Tongue (tissue), 2 donors: Measurements from ENCODE around the gene VDAC1. TPM values are rescaled to one million over a fixed set of nuclear protein-coding genes. Genes with fewer than 3 reads are reported as not detected.
"Not testable (repeated sequence)": the region's sequence is repeated elsewhere in the genome, so short reads cannot be mapped to it uniquely, and the experiment has no call there.

Experiments
- DNase-seq: peaks from one replicate; pipeline ENCODE4 v3.0.0-alpha.2; 2015
- total RNA-seq: library from RNA; depleted of rRNA; stranded (reverse); fragments of >200 nt; gene quantifications from one replicate; pipeline ENCODE4 v1.2.3, GENCODE V29; 2014

VDAC1 gene
- total RNA-seq, 1 donor from 2014 or later: 252 TPM

DNA sequence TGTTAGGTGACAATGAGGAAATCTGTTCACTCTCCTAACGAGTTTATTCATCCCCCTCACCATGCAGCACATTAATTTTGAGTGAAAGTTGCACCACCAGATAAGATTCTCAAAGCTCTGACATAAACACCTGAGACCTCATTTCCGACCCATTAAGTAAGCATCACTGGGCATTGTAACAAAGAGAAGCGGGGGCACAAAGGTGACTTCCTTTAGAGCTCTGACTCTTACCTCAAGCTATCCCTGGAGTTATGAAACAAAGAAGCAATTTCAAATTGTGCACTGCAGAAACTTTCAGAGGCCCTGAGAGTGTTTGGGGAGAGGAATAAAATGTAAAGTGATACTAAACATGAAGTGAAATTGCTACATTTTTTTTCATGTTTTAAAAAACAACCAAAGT, 65.8 kb downstream of the VDAC1 start:
- no peak for DNase-seq

DNA sequence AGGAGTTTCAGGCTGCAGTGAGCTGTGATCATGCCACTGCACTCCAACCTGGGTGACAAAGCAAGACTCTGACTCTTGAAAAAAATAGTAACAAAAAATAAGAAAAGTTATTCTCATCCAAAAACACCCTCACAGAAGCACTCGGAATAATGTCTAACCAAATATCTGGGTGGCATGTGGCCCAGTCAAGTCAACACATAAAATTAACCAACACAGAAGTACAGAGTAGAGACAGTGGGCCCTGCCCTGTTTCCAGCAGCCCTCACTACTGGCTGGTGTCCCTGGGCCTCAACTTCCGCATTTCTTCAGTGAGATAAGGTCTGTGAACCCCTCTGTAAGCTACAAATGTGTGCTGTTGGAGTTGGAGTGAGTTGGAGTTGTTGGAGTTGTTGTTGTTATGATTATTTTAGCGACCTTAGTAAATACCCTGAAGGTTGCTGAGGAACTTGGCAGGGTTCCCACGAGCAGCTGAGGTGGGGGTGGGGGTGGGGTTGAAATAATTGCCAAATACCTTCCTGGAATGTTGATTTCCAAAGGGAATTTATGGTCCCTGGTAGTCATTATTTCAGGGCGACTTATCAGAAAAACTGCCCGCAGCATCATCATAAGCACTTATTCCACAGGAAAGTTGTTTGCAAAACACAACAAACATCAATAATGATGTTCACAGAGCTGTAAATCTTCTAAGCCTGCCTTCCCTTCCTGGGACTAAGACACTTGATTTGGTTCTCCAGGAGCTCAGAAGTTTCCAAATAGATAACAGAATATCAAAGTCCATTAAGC, 66.5 kb downstream of the VDAC1 start:
- no peak for DNase-seq

DNA sequence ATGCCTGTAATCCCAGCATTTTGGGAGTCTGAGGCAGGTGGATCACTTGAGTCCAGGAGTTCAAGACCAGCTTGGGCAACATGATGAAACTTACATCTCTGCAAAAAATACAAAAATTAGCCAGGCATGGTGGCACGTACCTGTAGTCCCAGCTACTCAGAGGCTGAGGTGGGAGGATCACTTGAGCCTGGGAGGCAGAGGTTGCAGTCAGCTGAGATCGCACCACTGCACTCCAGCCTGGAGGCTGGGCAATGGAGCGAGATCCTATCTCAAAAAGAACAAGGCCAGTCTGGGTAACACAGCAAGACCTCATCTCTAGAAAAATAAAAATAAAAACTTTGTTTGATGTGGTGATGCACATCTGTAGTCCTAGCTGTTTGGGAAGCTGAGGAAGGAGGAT, 67.1 kb downstream of the VDAC1 start:
- DNase-seq: not testable (repeated sequence)

DNA sequence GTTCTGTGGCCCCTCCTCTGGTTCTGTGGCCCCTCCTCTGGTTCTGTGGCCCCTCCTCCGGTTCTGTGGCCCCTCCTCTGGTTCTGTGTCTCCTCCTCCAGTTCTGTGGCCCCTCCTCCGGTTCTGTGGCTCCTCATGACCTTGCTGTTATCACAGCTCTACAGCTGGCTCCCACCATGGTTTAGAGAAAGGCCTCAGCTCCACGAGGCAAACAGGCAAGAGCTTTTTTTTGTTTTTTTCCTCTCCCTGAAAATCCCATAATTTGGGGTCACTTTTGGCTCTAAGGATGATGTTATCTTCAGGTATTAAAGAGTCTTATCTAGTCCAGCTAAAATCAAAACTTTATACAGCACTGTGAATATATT, 68.1 kb downstream of the VDAC1 start:
- no peak for DNase-seq

DNA sequence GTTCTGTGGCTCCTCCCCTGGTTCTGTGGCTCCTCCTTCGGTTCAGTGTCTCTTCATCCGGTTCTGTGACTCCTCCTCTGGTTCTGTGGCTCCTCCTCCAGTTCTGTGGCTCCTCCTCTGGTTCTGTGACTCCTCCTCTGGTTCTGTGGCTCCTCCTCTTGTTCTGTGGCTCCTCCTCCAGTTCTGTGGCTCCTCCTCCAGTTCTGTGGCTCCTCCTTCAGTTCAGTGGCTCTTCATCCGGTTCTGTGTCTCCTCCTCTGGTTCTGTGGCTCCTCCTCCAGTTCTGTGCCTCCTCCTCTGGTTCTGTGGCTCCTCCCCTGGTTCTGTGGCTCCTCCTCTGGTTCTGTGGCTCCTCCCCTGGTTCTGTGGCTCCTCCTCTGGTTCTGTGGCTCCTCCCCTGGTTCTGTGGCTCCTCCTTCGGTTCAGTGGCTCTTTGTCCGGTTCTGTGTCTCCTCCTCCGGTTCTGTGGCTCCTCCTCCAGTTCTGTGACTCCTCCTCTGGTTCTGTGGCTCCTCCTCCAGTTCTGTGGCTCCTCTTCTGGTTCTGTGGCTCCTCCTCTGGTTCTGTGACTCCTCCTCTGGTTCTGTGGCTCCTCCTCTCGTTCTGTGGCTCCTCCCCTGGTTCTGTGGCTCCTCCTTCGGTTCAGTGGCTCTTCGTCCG, 68.7 kb downstream of the VDAC1 start:
- not testable (repeated sequence) for DNase-seq

DNA sequence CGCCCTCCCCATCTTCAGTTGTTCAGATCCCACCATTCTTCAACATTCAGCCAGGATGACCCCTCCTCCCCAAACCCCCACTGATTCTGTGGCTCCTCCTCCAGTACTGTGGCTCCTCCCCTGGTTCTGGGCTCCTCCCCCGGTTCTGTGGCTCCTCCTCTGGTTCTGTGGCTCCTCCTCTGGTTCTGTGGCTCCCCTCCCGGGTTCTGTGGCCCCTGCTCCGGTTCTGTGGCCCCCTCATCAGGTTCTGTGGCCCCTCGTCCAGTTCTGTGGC, 69.2 kb downstream of the VDAC1 start:
- no peak for DNase-seq

DNA sequence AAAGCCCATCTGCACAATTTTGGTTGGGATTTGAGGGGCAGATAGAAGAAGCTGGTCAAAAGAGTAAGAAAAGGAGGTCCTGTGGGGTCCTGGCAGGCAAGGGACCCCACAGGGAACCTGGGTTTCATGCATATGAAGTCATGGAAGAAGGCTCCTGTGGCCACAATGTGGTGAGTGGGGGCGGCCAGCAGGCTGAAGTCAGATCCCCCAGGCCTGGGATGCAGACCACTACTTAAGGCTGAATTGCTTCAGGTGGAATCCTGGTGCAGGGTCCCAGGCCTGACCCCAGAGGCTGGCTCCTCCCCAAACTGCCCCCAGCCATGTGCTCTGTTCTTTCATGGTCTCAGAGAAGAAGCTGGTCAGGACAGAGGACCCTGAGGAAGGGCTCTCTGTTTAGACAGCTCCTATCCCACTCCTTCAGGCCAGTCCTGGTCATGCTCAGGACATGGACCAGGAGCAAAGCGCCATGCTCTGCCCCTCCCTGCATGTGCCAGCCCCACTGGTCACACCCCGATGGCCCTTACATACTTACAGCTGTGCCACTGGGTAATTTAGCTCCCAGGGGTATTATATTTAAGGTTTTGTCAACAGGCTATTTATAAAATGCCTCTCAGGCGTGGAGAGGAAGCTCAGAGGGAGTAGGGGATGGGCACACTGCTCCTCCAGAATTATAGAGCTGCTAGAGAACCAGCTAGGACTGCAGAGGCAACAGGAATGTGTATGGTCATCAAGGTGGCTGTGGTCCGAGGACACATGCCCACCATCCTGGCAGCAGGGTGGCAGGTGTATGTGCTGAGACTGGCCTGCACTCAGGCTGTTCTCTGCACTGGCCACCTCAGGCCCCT, 69.7 kb downstream of the VDAC1 start:
- peak; percentile 35 for DNase-seq

DNA sequence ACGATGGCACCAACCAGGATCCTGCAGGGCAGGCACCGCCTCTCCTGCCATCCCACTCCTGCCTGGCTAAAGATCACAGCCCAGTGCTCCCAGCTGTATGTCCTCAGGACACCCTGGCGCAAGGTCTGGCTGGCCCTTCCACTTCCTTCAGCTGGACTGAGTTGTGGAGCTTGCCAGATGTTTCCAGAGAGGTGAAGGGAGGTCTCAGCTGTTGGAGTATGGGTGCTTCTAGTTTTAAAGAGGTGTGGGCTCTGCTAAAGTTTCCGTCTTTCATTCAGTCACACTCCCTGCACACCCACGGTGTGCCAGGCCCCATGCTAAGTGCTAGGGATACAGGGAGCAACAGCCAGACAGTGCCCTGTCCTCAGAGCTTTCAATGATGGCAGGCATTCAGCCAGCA, 70.5 kb downstream of the VDAC1 start:
- DNase-seq: no peak

DNA sequence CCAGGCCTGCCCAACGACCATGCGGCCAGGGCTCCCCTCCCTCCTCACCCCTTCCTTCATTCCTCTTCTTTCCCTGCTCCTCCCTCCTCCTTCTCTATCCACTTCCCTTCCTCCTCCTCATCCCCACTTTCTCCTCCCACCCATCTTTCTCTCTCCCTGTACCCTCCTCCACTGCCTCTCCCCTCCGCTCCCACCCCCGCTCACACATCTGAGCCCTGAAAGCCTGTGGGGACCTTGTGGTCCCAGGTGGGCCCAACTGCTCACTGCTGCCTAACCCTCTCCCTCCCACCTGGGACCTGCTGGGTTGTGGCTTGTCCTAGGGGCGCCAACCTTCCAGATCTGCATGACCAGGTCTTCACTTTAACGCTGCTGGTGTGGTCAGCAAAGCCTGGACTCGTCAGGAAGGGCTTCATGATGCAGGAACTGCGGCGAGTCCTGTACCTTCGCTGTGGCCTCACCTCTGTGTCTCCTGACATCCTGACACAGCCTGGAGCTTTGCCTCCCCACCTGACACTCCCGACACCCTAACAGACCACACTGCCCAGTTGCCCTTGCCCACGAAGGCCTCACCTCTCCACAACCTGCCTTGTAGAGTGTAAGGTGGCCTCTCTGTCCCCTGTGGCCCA, 71.0 kb downstream of the VDAC1 start:
- DNase-seq: no peak

DNA sequence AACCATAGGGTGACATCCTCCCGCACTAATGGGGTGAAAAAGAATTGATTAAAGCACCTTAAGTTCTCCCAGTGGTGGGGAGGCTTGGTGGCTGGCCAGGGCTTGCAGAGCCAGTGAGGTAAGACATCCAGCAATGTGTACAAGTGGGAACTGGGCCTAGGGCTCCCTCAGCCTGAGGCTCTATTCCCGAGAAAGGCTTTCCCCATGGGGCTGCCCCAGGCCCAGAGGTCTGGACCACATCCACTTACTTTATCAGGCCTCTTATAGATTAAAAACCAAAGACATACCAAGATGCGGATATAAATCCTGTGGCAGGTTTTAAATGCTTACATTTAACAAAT, 71.6 kb downstream of the VDAC1 start:
- no peak for DNase-seq

DNA sequence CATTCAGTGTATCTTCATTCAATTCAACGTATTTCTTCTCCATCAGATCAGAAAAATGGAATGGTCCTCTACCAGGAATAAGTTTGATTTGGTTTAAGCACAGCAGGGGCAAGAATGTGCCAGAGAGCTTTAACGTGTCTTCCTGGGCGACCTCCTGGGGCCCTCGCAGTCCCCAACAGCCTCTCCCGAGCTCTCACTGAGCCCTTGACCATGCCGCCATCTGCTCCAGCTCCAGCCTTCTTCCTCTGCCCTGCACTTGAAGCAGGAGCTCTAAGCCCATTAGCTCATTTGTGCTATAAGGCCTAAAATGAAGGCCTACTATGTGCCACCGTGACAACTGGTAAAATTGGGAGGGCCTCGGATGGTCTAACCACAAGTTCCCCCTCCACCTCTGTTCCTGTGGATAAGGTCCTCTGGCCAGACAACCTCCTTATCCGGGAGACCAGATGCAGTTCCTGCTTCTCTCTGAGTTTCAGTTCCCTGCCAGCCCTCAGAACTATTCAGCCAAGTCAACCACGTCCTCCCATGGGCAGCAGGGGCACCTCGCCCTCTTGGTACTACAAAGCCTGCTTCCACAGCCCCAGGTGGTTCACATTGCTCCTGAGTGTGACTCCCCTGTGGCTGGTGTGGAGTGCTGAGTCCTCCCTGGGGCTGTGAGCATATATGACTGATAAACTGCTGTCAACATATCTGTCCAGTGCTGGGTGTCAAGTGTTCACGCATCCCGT, 72.2 kb downstream of the VDAC1 start:
- no peak for DNase-seq

DNA sequence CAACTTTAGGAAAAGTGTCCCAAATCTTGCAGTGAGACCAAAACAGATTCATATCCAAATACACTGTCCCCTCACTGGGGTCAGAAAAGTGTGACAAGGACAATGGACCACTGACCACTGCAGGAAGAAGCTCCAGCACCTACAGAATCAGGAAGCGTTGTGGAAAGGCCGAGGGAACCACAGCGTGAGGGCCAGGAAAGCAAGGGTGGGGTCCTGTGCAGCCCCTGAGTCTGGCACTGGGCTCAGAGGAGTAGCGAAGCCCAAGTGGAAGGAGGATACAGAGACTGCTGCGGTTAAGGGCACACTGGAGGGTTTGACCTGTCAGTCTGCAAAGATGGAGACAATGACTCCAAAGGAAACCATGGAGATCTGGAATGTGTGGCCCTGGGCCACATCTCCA, 73.2 kb downstream of the VDAC1 start:
- DNase-seq: no peak

DNA sequence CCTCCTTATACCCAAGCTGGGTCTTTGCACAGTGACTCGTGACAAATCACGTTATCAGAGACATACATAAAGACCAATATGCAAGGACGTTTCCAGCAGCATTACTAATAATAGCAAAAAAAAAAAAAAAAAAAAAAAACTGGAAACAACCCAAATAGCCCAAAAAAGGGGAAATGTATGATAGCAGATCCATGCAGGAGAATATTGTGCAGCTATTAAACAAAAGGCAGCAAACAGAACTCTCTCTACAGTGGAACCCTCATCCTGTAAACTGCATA, 74.0 kb downstream of the VDAC1 start:
- DNase-seq: no peak

DNA sequence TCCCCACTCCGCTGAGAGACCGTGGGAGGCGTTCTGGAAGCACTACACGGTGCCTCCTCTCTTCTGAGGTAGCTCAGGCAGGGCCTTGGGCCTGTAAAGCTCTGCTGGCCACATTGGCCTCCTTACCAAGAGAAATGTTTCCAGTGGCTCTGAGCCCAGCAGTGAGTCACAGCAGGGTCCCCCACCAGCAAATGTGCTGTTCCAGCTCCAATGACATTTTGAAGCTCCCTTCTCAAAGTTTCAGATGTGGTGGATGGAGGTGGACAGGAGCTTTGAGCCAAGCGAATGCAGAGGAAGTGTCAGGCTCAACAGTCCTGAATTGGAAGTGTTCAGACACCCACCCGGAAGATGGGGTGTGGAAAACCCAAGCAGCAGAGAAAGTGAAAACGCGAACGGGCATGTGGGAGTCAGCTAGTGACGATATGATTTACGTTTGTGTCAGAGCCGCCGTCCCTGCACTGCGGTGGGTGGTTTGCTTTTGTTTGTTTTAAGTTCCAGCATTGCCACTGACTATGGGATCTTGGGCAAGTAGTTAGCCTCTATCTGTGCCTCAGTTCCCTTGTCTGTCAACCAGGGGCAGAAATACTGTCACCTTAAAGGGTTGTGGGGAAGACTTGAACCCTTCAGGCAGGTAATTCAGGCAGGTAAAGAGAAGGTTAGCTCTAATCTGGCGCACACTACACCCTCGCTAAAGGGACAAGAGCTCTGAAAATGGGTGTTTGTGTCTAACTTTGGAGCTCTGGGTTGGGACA, 74.5 kb downstream of the VDAC1 start:
- no peak for DNase-seq

DNA sequence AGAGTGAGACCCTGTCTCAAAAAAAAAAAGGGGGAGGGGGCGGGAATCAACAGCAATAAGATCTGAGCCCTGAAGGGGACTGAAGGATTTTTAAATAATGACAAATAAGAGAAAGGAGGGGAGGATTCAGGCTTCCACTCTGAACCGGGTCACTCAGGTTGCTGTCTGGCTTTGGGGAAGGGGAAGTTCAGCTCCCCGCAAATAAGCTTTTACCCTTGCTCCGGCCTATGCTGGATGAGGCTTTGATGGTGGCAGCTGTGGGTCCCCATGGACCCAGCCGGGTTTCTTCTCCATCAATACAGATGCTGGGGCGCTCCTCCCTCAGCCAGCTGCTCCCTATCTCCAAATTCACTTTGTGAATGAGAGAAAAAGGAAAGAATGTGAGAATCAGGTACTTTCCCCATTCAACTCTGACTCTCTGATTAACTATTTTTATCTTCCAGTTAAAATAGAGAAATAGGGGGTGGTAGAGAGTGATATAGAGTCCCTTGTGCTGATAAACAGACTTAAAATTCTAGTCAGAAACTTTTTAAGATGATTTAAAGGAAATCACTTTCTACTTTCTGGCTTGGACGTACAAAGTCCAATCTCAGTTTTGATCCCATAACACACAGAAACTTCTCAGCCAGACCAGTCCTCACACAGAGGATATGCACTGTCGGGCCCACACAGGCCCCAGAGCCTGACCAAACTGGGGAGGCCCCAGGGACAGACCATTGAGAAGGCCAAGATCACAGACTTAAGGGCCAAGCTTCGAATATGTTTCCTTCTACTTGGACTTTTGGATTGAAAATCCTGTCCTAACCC, 76.0 kb downstream of the VDAC1 start:
- no peak for DNase-seq

DNA sequence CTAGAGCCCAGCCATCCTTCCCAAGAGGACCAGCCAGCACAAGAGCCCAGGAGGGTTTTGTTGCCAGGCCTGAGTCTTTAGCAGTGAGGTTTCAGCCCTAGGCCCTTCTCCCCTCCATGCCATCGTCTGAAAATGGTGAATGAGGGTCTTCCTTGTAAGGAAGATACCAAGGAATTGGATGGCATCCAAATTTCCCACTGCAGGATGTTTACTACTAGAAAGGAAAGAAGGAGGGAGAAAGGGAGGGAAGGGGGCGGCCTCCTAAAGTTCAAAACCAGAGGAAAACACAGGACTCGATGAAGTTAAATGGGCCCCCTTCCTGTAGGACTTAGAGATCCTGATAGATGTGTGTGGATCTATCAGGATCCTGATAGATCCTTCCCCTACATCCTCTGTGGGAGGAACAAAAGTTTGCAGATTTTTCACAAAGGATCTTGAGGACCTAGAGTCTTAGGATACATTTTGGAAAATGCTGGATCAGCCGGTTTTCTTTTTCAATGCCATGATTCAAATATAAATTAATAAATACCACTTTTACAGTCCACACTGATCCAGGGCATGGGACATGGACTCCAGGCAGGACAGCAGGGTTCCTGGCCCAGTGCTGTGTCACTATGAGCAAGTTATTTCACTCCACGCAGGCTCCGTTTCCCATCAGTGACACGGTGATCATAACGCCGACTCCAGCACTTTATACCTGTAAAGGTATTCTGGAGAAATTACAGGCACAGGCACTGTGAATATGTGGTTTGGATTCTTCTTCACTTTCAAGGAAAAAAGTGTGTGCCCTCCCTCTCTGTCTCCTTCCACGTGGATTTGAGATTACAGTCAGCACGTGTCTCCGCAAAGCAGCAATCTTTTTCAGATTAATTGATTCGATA, 77.2 kb downstream of the VDAC1 start:
- no peak for DNase-seq

DNA sequence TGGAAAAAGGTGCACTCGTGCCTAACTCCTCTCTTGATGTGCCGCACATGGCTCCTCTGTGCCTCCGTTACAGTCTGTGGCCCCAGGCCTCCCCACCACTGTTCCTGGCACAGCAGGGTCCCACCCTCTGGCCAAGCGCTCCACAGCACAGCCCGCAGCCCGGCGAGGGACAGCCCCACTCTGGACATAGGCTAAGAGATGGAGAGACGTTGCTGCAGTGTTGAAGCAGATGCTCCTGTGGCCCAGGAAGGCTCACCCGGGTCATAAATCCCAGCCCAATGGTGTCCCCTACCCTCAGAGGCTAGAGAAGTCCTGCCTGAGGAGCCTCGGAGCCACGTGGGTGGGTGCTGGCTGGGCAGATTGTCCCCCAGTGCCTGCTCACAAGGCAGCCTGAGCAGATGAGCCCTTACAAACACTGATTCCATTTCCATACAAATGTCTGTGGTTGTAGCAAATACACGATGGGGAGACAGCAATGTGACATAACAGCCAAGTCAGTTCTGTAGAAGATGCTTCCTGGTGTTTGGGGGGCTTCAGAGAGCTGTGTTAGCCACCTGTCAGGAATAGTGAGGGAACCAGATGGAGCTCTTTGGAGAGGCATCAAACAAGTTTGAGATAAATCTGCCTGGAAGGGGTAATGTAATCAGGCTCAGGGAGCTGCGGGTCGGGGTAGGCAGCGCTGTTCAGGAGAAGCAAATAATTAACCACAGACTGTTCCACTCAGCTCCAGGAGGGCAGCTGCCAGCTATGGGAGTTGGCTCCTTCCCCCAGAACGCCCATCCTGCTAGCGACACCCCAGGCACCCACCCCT, 78.1 kb downstream of the VDAC1 start:
- DNase-seq: no peak

DNA sequence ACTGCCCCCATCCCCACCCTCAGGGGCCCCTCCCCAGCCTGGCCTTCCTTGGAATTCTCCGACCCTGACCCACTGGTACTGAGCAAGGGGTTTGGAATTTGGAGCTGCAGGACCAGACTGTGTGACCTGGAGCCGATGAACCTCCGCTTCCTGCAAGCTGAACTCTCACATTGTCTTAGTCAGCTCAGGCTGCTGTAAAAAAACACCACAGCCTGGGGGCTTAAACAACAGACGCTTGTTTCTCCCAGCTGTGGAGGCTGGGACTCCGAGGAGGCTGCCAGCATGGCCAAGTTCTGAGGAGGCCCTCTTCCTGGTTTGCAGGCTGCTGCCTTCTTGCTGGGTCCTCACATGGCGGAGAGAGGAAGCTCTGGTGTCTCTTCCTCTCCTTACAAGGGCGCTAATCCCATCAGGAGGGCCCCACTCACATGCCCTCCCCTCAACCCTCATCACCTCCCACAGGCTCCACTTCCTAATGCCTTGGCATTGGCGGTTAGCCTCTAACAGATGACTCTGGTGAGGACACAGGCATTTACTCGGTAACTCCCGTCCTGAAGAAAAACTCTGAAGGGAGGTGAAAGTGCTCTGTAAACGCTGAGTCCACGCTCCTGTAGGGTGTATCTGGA, 78.8 kb downstream of the VDAC1 start:
- DNase-seq: no peak

DNA sequence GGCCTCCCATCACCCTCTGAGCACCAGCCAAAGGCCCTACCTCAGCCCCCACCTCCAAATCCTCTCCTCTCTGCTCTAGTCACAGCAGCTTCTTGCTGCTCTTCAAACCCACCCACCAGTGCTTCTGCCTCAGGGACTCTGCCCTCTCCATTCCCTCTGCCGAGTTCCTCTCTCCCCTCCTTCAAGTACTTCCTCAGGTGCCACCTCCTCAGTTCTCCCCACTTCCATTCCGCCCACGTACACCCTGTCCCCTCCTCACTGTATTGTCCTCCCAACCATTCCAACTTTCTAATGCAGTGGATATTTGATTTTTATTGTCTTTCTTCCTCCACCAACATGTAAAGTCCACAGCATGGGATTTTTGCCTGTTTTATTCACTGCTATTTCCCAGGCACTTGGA, 79.5 kb downstream of the VDAC1 start:
- no peak for DNase-seq
